HL-60 (cell line): Measurements from ENCODE around the gene GALNS.

ENCODE experiments used
- POLR2AphosphoS5 ChIP-seq: IDR thresholded peaks from 2 replicates; pipeline ENCODE4 v1.6.1; 2012; ENCODE audit warnings: low read depth
- REST ChIP-seq: IDR thresholded peaks from 2 replicates; pipeline ENCODE4 v1.6.1; 2012; ENCODE audit warnings: low read depth; ENCODE audit not compliant: insufficient replicate concordance

GRCh38 chr16:88779406-88780141 lies 77.2 kb downstream of the GALNS start:
- TF ChIP-seq REST (no peak), POLR2AphosphoS5 (no peak)
